ENCODE data around the gene C1S.

- TF ChIP-seq CTCF (conservative IDR thresholded peaks at IDR 0.05; ENCODE audit: low read depth, low read length), result no peak
- no peak for TF ChIP-seq EZH2 (IDR thresholded peaks at IDR 0.05; ENCODE audit: borderline replicate concordance, low read depth, low read length, poor library complexity, severe bottlenecking)
Measured at GRCh38 chr12:7096979-7097378, 36.5 kb downstream of the C1S start.
